Endothelial cell of umbilical vein (primary cell): ENCODE data around the gene C1orf159. TPM values are rescaled to one million over a fixed set of nuclear protein-coding genes. Genes with fewer than 3 reads are reported as not detected.

ENCODE experiments used
- BruUV-seq: library from RNA; stranded (reverse); fragments of 400-500 nt; replicated peaks from 2 replicates; lab custom pipeline; 2021; lab: Mats Ljungman, UMichigan
- CTCF ChIA-PET: fragments of 300-600, 350-600 bp; sonication (Branson Sonifier 250); formaldehyde crosslinking; loops from one replicate; lab custom pipeline; 2021; ENCODE audit warnings: antibody characterized with exemption, inconsistent platforms; lab: Charles Lee
- POLR2A ChIA-PET: fragments of 300-600, 350-600 bp; sonication (Branson Sonifier 250); formaldehyde crosslinking; loops from one replicate; lab custom pipeline; 2021; ENCODE audit warnings: antibody characterized with exemption, inconsistent platforms; lab: Charles Lee
- DNase-seq: peaks from one replicate; pipeline ENCODE4 v3.0.0-alpha.2; 2011; ENCODE audit warnings: low read depth, low spot score
- FAIRE-seq: peaks from 2 replicates; lab custom pipeline; 2011; peaks lifted over from hg19 to GRCh38; lab: Jason Lieb, UNC
- H2AFZ ChIP-seq: 2 replicates; pipeline ENCODE4 v1.6.0; 2012; ENCODE audit warnings: low read depth, low read length, control low read depth, inconsistent platforms
- H3K27ac ChIP-seq: 2 replicates; pipeline ENCODE4 v1.5.1; 2011; ENCODE audit warnings: low read depth, mild to moderate bottlenecking, control low read depth, low read length, moderate library complexity; ENCODE audit not compliant: insufficient read depth
- H3K27me3 ChIP-seq, 2 experiments: 2 replicates each; pipeline versions ENCODE4 v1.6.0 to v1.6.1; 2011; ENCODE audit warnings: low read length in 2 of 2, mixed read lengths in 1 of 2; ENCODE audit not compliant: control insufficient read depth in 2 of 2, insufficient read depth in 2 of 2
- H3K36me3 ChIP-seq, 2 experiments: 2 replicates in 1 of 2; 3 replicates in 1 of 2; pipeline ENCODE4 v1.5.1; 2011; ENCODE audit warnings: low read length in 2 of 2, mild to moderate bottlenecking in 1 of 2, moderate library complexity in 1 of 2; ENCODE audit not compliant: control insufficient read depth in 2 of 2, insufficient read depth in 2 of 2; ENCODE audit errors: extremely low read depth in 1 of 2
- H3K4me1 ChIP-seq: 3 replicates; pipeline ENCODE4 v1.5.1; 2011; ENCODE audit warnings: mild to moderate bottlenecking, low read length; ENCODE audit not compliant: control insufficient read depth, insufficient read depth; ENCODE audit errors: extremely low read depth
- H3K4me2 ChIP-seq: 2 replicates; pipeline ENCODE4 v1.6.1; 2011; ENCODE audit warnings: low read length, control low read depth, mixed read lengths; ENCODE audit not compliant: insufficient read depth
- H3K4me3 ChIP-seq, 3 experiments: fragments of 200-600 bp in 1 of 3; sonication (generic), shearing (Covaris generic) in 1 of 3; replicated peaks in 1 of 3; 2 replicates each; pipeline ENCODE4 v1.5.1; 2011 to 2016; ENCODE audit warnings: control low read depth in 3 of 3, low read length in 3 of 3, mild to moderate bottlenecking in 2 of 3, inconsistent platforms in 1 of 3, low read depth in 1 of 3, moderate library complexity in 1 of 3; ENCODE audit not compliant: insufficient read depth in 1 of 3
- H3K79me2 ChIP-seq: 2 replicates; pipeline ENCODE4 v1.6.0; 2012; ENCODE audit warnings: low read length, inconsistent platforms; ENCODE audit not compliant: control insufficient read depth, insufficient read depth
- H3K9ac ChIP-seq: replicated peaks from 2 replicates; pipeline ENCODE3; 2011; ENCODE audit warnings: low read length, control low read depth; ENCODE audit not compliant: insufficient read depth; ENCODE audit errors: extremely low read depth
- H3K9me1 ChIP-seq: replicated peaks from 3 replicates; pipeline ENCODE4 v1.6.0; 2011; ENCODE audit warnings: mild to moderate bottlenecking, low read length; ENCODE audit not compliant: control insufficient read depth, insufficient read depth; ENCODE audit errors: extremely low read depth
- H3K9me3 ChIP-seq: replicated peaks from 2 replicates; pipeline ENCODE4 v1.5.1; 2012; ENCODE audit warnings: low read length, inconsistent platforms; ENCODE audit not compliant: control insufficient read depth, insufficient read depth
- H4K20me1 ChIP-seq: replicated peaks from 2 replicates; pipeline ENCODE3; 2011; ENCODE audit warnings: mild to moderate bottlenecking, low read length; ENCODE audit not compliant: control insufficient read depth, insufficient read depth; ENCODE audit errors: extremely low read depth
- CTCF ChIP-seq, 2 donors: IDR thresholded peaks; 1 replicate in 1 of 2; 2 replicates in 1 of 2; pipeline ENCODE4 v1.5.1; 2011; ENCODE audit warnings: low read length in 2 of 2, mild to moderate bottlenecking in 2 of 2, moderate library complexity in 2 of 2, control low read depth in 1 of 2, inconsistent platforms in 1 of 2, low read depth in 1 of 2; ENCODE audit not compliant: insufficient read depth in 1 of 2; ENCODE audit errors: extremely low read depth in 1 of 2
- EZH2 ChIP-seq: IDR thresholded peaks from 2 replicates; pipeline ENCODE4 v1.6.1; 2012; ENCODE audit warnings: borderline replicate concordance, low read depth, mild to moderate bottlenecking, moderate library complexity, low read length, inconsistent platforms; ENCODE audit not compliant: severe bottlenecking
- FOS ChIP-seq: IDR thresholded peaks from 2 replicates; pipeline ENCODE4 v1.6.1; 2011; ENCODE audit warnings: mild to moderate bottlenecking, low read length, moderate library complexity, borderline replicate concordance; ENCODE audit not compliant: insufficient read depth
- GATA2 ChIP-seq: IDR thresholded peaks from 2 replicates; pipeline ENCODE4 v1.7.0; 2011; ENCODE audit warnings: low read depth, mild to moderate bottlenecking, moderate library complexity, mixed read lengths, low read length; ENCODE audit not compliant: insufficient read length, insufficient read depth
- JUN ChIP-seq: IDR thresholded peaks from 2 replicates; pipeline ENCODE4 v1.6.1; 2011; ENCODE audit warnings: borderline replicate concordance, low read depth; ENCODE audit not compliant: insufficient read length, insufficient read depth
- MAX ChIP-seq: IDR thresholded peaks from 2 replicates; pipeline ENCODE4 v1.6.1; 2011; ENCODE audit not compliant: insufficient read depth, insufficient read length
- MYC ChIP-seq: IDR thresholded peaks from one replicate; pipeline ENCODE4 v1.6.1; 2011; ENCODE audit warnings: mild to moderate bottlenecking, low read depth, low read length
- POLR2A ChIP-seq: IDR thresholded peaks from 2 replicates; pipeline ENCODE4 v1.6.1; 2012; ENCODE audit warnings: low read depth, mild to moderate bottlenecking, control low read depth, low read length
- POLR2AphosphoS5 ChIP-seq: IDR thresholded peaks from 2 replicates; pipeline ENCODE4 v1.6.1; 2012; ENCODE audit warnings: low read depth, mild to moderate bottlenecking, control low read depth, low read length, moderate library complexity; ENCODE audit not compliant: insufficient read depth
- dilution Hi-C: fragments of 300-500 bp; cut with MboI; formaldehyde crosslinking; loops from one replicate; pipeline ENCODE4 v1.15.0; 2019; ENCODE audit warnings: low sequenced_read_pairs; ENCODE audit not compliant: extremely low pct_ligation_motif_present
- intact Hi-C: fragments of 100-400 bp; cut with micrococcal nuclease; formaldehyde crosslinking; loops from one replicate; pipeline ENCODE4 v1.10.0; 2022
- polyA plus RNA-seq, 4 experiments: library from polyadenylated mRNA; depleted of rRNA in 3 of 4; stranded (reverse) in 3 of 4; unstranded in 1 of 4; fragments of >200 nt; gene quantifications; 2 replicates each; pipeline versions ENCODE4 v1.2.1 to v1.2.3, GENCODE V29; 2011 to 2012; ENCODE audit warnings: missing spikeins in 1 of 4
- total RNA-seq: library from RNA; stranded (reverse); gene quantifications from 2 replicates; pipeline ENCODE4 v1.2.3, GENCODE V29; 2021

C1orf159 gene
- total and polyA plus RNA-seq, 2 donors (not counting 3 experiments of a cell fraction or from before 2014, with no cell fraction given): 16.1 to 20.1 TPM

- DNase-seq: no peak
- ChIA-PET CTCF (interaction anchor here (1.1 kb wide), 1 partner anchor 153 kb away, joined by 3 read pairs; no protein-coding TSS in a partner anchor), POLR2A (interaction anchor here (0.6 kb wide), 1 partner anchor 465 kb away, joined by 5 read pairs; no protein-coding TSS in a partner anchor)
- Histone ChIP-seq H3K79me2 (no peaks in the 10 kb centered on the region), H4K20me1 (no peaks in the 10 kb centered on the region), H3K9me3 (no peaks in the 10 kb centered on the region), H3K4me1 (no peaks in the 10 kb centered on the region), H3K9ac (no peak overlapping the region), H3K27me3 (peaks cover 0 to 4% of the 10 kb centered on the region in 2 experiments), H3K36me3 (no peaks in the 10 kb centered on the region), H3K4me3 (no peak overlapping the region), H3K27ac (no peak overlapping the region), H2AFZ (no peak overlapping the region), H3K9me1 (no peaks in the 10 kb centered on the region), H3K4me2 (no peak overlapping the region)
- dilution Hi-C loops: no loop called here
- TF ChIP-seq MYC: no peak
- TF ChIP-seq POLR2A: no peak
- TF ChIP-seq JUN: no peak
- TF ChIP-seq GATA2: no peak
- TF ChIP-seq POLR2AphosphoS5: no peak
- no peak for TF ChIP-seq FOS
- no peak for TF ChIP-seq MAX
- TF ChIP-seq EZH2: no peak
- no peak for TF ChIP-seq CTCF (IDR thresholded peaks at IDR 0.05; ENCODE audit: extremely low read depth in 1 of 2, insufficient read depth in 1 of 2, low read depth in 1 of 2, low read length in 2 of 2)
- intact Hi-C loops: no loop called here
- no TSS peak for BruUV-seq
- no peak for FAIRE-seq
Observed at GRCh38 chr1:1137256-1138045, 21.6 kb upstream of the C1orf159 start.
